HG03571 (cell line): ENCODE measurements around the gene ARHGAP26.
A peak's percentile ranks its signal among the peaks of the same experiment; 100 is the strongest.

ENCODE experiments used
- ATAC-seq: cut with Tn5 transposase; IDR thresholded peaks from one replicate; pipeline ENCODE4 v1.9.1; 2021; ENCODE audit not compliant: unreplicated experiment

ARHGAP26 gene

GRCh38 chr5:143227301-143227700 lies 457.1 kb downstream of the ARHGAP26 start:
- no peak for ATAC-seq

DNA sequence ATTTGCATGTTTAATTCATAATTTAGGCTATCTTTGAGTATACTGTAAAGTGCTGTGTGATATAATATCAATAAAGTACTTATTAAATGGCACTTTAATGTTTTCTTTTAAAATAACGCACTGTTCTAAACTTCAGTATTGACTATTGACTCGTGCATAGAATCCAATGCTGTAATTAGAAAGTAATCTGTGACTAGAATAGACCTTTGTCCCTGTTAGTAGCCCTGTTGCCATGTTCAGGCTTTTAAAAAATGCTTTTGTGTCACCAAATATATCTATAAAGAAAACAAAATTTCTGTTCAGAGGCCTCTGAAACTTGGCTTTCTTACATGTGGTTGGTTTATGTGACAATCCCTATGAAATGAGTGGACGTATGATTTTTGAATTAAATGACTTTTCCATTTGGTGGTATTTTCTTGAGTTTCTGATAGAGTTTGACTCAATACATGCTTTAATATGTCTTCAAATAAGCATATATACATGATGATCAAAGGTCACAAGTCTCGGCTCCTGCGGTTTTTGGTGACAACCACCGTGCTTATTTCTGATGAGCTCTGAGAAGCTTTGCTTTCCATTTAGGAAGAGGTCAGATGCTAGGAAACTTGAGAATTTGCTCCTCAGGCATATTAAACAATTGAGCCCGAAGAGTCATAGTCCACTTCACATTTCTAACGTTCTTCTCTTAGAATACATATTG lies 458.6 kb downstream of the ARHGAP26 start:
- ATAC-seq, result no peak

GRCh38 chr5:143229426-143229895 lies 459.3 kb downstream of the ARHGAP26 start:
- peak; percentile 28 for ATAC-seq

GRCh38 chr5:143229896-143230675 lies 459.9 kb downstream of the ARHGAP26 start:
- ATAC-seq, result peak; percentile 85

DNA sequence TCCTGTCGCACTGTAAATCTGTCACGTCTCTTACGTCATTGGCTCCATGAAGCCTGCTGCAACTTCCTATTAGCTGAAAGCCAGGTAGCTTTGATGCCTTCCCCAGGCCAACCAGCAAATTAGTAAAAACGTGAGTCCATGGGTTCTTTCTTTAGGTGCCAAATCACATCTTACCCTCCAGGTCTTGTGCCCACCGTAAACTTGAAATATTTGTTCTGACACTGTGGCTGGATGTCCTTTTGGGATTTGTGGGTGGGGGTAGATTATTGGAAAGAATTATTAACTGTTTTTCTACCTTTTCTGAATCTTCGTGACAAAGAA lies 460.5 kb downstream of the ARHGAP26 start:
- no peak for ATAC-seq

- no peak for ATAC-seq
These were observed 461.2 kb downstream of the ARHGAP26 start for GRCh38 chr5:143231416-143231815.

DNA sequence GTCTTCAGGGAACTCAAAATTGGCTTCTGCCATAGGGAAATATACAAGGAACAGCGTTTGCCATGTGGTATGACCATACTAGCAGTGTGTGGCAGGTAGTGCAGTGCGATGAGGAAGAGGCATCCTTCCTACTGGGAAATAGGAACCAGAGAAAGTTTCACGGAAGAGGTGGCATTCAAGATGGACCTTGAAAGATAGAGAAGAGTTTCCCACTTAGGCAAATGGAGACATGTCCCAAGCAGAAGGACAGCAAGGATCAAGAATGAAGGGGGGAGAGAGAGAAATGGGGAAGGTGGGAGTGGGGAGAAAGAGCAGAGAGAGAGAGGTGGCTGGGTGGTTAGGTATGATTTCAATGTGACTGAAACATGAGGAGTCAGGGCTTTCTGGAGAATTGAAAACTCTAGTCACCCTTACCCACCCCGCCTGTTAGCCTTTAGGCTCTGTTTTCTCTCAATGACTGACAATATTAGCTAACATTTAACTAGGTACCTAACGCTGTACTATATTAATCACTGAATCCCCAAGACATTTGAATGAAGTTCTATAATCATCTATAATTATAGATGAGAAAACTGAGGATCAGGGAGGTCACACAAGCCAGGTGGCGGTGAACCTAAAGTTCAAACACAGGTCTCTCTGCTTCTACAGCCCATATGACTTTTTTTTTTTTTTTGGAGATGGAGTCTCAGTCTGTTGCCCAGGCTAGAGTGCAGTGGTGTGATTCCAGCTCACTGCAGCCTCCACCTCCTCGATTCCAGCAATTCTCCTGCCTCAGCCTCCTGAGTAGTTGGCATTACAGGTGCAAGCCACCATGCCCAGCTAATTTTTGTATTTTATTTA lies 462.0 kb downstream of the ARHGAP26 start:
- ATAC-seq, result peak; percentile 45

DNA sequence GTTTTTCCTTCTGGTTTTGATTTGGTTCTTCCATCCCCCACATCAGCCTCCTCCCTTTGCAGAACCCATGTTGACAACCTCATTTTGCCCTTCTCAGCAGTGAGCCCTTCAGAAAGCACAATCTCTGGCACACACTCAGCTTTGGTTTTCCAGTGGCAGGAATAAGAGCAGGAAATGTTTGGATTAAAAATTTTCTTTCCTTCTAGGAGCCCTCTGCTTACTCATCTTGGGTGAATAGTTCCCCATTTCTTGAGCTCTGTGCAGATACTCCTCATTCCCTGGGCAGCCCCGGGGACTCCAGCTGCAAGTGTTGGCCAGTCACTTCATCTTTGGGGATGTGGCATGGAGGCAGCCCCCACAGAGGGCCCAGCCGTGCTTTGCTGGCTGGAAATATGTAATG lies 462.9 kb downstream of the ARHGAP26 start:
- ATAC-seq, result no peak

- ATAC-seq, result no peak
These were observed 464.1 kb downstream of the ARHGAP26 start for GRCh38 chr5:143234162-143234842.

- no peak for ATAC-seq
These were observed 465.2 kb downstream of the ARHGAP26 start for GRCh38 chr5:143235423-143235822.

- no peak for ATAC-seq
These were observed 466.5 kb downstream of the ARHGAP26 start for GRCh38 chr5:143236682-143237081.

DNA sequence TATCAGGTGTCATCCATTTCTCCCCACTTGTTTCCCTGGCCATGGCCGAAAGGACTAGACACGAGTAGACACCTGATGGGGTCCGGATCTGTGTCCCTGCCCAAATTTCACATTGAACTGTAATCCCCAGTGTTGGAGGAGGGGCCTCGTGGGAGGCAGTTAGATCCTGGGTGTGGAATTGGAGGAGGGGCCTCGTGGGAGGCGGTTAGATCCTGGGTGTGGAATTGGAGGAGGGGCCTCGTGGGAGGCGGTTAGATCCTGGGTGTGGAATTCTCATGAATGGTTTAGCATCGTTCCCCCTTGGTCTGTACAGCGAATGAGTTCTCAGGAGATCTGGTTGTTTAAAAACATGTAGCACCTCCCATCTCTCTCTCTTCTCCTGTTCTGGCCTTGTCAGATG lies 467.5 kb downstream of the ARHGAP26 start:
- no peak for ATAC-seq

DNA sequence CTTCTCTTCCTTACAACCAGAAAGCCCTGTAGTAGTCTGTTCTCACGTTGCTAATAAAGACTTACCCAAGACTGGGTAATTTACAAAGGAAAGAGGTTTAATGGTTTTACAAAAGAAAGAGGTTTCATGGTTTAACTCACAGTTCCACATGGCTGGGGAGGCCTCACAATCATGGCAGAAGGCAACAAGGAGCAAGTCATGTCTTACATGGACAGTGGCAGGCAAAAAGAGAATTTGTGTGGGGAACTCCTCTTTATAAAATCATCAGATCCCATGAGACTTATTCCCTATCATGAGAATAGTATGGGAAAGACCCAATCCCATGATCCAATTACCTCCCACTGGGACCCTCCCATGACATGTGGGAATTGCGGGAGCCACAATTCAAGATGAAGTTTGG lies 468.4 kb downstream of the ARHGAP26 start:
- ATAC-seq, result no peak

DNA sequence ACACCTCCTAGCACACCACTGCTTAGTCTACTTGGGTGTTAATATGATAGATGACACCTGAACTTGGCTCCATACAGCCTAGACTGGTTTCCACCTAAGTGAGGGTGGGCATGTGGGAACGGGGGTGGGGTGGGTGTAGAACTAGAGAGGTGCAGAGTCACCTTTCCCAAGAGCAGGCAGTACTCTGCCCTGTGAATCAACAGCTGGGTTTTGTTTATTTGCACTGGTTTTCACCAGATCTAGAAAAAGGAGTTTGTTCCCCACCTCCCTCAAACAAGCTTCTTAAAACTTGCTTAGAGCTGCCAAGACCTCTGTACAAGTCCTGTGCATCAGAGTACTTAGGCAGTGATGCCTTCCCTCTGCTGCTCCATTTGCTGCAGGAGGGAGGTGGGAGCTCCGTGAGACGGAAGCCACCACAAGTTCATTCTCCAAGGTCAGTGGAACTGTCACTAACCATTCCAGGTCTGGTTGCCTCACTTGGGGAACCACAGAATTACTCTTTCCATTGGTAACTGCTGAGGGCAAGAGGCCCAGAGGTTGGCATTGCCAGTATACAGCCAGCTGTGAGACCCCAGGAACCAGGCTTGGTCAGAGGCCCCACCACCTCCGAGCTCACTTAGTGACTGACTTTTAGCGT lies 469.8 kb downstream of the ARHGAP26 start:
- no peak for ATAC-seq

DNA sequence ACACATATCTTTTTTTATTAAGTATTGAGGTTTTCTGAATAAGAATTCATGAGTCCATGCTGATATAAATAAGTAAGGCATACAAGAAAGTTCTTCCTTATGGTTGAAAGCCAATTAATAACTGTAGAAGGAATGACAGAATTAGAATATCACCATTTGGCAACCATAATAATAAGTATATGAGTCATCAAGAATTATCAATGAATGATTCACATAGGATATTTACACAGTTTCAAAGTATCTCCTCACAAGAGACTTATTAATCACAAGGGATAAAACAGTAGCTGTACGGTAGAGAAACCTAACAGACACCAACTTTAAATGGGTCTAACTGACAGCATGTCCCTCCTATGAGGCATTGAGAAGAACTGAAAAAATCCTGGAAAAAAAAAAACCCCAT lies 471.7 kb downstream of the ARHGAP26 start:
- ATAC-seq, result no peak

- no peak for ATAC-seq
These were observed 472.9 kb downstream of the ARHGAP26 start for GRCh38 chr5:143243103-143243502.

- no peak for ATAC-seq
These were observed 474.0 kb downstream of the ARHGAP26 start for GRCh38 chr5:143244000-143244736.

DNA sequence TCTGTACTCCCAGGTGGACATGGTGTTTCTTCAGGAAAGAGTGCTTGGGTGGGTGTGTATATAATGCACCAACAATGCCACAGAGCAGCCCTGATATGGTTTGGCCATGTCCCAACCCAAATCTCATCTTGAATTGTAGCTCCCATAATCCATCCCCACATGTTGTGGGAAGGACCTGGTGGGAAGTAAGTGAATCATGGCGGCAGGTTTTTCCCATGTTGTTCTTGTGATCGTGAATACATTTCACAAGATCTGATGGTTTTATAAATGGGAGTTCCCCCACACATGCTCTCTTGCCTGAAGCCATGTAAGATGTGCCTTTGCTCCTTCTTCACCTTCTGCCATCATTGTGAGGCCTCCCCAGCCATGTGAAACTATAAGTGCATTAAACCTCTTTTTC lies 474.8 kb downstream of the ARHGAP26 start:
- no peak for ATAC-seq

DNA sequence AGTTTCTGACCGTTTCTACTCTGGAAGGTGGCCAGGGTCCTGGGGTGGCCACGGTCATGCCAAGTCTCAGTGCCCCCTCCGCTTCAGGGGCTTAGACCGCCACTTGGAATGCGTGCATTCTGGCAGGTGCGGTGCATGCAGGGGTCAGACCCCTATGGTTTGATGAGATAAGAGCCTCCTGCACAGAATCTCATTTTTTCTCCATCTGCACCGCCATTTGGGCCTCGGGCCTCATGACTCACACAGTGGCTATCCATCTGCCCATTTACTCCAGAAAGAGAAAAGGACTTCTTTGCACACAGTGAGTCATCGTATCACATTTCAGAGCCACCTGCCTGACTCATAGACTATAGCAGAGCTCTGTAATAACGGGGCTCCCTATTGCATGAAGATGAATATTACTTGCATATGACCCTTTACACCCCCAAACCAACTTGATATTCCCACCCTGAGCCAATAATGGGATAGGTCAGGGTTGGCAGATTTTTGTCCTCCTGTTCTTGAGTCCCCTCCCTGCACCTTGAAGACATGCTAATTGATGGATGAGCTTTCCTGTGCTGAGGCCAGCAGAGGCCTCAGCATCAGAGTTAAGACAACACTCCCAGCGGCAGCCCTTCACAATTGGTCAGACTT lies 475.9 kb downstream of the ARHGAP26 start:
- ATAC-seq, result no peak
